GM21723 (cell line): ENCODE data around the gene RFX2.

Experiments used
- ATAC-seq: cut with Tn5 transposase; IDR thresholded peaks from one replicate; pipeline ENCODE4 v1.9.1; 2021; ENCODE audit warnings: mild to moderate bottlenecking, moderate library complexity; ENCODE audit not compliant: unreplicated experiment

RFX2 gene

GRCh38 chr19:6061376-6062130 lies 48.7 kb downstream of the RFX2 start:
- no peak for ATAC-seq

DNA sequence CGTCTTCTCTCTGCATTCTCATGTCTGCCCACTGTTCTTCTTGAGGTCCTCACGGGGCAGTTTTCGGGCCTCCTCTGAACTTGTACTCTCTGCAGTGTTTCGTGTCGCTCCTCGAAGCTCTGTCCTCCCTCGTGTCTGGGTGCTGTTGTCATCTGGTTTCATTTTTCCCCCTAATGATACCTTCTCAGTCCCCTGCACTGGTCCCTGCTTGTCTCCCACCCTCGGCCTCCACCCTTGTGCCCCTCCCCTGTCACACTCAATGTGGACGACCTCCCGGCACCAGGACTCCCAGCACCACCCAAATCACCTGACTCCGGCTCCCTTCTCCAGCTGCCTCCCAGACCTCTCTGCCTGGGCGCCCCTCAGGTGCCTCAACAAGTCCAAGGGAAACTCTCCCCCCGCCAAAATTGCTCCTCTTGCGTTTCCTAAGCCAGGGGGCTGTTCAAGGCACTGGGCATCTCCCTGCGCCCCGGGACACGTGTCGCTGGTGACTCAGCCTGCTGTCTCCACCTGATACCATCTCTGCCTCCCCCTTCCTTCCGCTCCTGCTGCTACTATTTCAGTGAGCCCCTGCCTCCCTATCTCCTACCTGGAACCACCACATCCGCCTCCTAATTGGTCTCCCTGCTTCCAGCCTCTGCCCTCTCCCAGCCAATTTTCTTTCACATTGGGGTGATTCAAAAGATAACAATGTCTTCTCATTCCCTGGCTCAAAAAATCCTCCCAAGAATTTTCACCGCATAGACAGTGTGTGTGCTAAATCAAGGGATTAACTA lies 49.5 kb downstream of the RFX2 start:
- no peak for ATAC-seq

DNA sequence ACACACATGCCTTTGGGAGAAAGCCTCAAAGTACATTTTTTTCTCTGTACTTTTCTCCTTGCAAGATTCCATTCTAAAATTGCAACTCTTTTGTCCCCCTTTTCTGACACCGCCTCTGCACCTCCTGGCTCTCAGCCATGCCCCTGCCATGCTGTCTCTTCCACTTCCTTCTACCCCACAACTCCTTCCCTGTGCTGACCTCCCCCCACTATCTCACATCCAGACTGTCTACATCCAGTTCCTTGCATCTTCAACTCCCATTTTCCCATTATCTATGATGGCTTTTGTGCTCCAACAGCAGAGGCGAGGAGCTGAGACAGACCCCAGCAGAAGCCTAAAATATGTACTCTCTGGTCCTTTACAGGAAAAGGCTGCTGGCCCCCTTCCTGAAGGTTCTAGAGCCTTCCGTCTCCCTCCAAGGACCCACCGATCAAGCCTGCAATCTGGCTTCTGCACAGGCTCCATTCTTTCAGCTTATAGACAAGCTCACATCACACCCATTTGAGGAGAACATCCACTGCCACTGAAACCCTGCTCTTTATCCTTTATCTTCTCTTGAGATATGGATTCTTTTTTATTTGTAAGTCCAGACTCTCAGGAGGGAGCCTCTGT lies 50.2 kb downstream of the RFX2 start:
- no peak for ATAC-seq

GRCh38 chr19:6059396-6059947 lies 50.8 kb downstream of the RFX2 start:
- no peak for ATAC-seq

DNA sequence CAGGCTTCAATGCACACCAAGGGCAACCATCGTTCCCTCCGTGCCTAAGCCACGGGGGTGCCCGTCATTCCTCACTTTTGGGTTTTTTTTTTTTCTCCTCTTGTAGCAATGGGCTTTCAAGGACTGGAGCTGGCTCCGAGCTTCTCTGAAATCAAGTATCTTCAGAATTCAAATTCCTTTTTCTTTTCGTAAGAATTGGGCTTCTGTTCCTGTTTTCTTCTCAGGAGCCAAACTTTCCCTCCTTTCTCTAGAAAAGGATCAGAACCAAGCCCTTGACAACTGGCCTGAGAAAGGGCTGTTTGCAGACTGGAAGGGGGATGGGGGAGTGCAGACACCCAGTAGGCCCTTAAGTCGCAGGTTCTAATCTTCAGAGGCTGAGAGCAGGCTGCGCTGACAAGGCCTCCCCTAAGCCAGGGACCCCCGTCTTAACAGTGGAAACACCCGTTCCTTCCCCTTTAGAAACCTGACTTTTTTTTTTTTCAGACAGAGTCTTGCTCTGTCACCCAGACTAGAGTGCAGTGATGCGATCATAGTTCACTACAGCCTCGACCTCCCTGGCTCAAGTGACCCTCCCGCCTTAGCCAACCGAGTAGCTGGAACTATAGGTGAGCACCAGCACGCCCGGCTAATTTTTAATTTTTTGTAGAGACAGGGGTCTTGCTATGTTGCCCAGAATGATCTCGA lies 51.6 kb downstream of the RFX2 start:
- no peak for ATAC-seq

- no peak for ATAC-seq
Observed at GRCh38 chr19:6057651-6058517, 52.4 kb downstream of the RFX2 start.

DNA sequence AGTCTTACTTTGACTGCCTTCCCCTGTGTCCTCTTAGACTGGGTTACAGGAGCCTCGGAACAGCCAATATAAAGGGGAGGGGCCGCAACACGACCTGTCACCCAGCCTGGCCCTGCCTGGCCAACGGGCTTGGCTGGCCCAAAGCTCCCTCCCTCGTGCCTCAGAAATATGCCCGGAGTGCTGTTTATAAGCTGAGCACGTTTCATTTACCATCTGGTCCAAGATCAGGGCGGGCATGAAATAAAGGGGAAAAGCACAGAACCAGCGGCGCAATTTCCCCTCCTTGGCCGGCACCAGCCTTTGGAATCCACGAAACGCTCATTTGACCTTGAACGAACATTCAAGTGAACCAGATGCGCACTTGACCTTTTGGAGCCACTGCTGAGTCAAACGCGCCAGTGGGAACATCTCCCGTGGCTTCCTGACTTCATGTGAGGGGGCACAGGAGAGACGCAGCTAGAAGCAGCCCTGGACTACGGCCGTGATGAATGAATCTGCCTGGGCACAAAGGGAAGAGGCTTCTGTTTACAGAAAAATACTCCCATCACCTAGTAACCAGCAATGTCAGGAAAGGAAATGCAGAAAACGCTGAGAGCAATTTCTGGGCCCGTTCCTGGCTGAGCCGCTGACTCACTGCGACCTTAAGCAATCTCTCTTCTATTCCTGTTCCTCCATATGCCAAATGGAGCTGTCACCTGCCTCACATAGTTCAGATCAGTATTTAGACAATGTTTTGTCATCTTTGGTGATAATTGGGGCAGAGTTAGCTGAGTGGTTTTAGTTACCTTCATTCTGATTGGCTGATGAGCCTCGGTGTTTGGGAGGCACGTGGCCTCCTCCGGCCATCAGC lies 53.3 kb downstream of the RFX2 start:
- no peak for ATAC-seq

- ATAC-seq: no peak
Observed at GRCh38 chr19:6056282-6056741, 54.0 kb downstream of the RFX2 start.

DNA sequence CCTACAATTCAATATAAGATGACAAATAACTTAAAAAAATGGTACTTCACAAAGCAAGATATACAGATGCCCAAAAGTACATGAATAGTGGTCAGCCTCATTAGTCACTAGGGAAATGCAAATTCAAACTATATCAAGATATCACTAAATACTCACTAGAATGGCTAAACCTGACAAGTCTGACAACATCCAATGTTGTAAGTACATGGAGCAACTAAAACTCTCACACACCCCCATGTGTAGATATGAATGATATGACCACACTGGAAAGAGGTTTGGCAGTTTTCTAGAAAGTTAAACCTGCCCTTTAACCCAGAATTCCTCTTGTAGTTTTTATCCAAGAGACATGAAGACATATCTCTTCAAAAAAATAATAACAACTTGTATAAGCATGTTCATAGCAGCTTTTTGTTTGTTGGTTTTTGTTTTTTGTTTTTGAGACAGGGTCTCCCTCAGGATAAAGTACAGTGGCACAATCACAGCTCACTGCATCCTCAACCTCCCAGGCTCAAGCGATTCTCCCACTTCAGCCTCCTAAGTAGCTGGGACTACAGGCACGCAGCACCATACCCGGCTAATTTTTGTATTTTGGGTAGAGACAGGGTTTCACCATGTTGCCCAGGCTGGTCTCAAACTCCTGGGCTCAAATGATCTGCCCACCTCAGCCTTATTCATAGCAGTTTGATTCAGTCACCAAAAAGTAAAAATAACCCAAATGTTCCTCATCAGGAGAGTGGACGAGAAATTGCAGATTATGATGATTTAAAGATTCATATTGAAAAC lies 55.1 kb downstream of the RFX2 start:
- no peak for ATAC-seq

- peak; percentile 60 for ATAC-seq
Observed at GRCh38 chr19:6048793-6049405, 61.4 kb downstream of the RFX2 start.

- no peak for ATAC-seq
Observed at GRCh38 chr19:6048348-6048747, 62.0 kb downstream of the RFX2 start.

DNA sequence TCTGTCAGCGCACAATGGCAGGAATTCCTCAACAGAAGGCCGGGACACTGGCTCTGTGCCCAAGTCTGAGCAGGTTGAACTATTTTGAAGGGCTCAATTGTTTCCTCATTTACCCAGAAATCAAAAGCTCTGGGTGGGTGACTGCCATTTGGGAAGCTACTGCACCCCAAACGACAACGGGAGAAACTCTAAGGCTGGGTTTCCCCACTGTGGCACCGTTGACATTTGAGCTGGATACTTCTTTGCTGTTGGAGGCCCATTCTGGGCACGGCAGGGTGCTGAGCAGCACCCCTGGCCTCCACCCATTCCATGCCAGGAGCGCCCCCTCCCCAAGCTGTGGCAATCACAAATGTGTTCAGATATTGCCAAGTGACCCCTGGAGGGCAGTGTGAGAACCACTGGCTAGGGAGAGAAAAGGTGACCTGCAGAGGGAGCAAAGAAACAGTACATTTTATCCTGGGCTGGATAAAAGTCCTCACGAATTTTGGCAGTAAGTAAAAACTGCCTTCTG lies 62.5 kb downstream of the RFX2 start:
- no peak for ATAC-seq

- no peak for ATAC-seq
Observed at GRCh38 chr19:6047256-6047655, 63.0 kb downstream of the RFX2 start.

DNA sequence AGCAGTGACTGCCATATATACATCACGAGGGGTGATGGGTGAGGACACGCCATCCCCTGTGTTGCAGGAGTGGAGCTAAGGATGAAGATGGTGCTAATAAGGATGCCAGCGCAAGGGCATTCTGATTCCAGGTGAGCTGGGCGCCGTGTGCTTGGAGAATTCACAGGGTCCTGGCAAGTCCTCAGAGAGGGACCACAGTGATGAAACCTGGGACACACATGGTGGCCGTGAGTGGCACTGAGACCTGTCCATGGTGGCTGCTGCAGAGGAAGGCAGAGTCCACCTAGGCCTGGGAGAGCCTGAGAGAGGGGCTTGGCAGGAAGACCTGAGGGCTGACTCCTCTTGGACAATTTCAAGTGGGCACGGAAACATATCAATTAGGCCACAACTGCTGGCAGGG lies 65.2 kb downstream of the RFX2 start:
- ATAC-seq: no peak

DNA sequence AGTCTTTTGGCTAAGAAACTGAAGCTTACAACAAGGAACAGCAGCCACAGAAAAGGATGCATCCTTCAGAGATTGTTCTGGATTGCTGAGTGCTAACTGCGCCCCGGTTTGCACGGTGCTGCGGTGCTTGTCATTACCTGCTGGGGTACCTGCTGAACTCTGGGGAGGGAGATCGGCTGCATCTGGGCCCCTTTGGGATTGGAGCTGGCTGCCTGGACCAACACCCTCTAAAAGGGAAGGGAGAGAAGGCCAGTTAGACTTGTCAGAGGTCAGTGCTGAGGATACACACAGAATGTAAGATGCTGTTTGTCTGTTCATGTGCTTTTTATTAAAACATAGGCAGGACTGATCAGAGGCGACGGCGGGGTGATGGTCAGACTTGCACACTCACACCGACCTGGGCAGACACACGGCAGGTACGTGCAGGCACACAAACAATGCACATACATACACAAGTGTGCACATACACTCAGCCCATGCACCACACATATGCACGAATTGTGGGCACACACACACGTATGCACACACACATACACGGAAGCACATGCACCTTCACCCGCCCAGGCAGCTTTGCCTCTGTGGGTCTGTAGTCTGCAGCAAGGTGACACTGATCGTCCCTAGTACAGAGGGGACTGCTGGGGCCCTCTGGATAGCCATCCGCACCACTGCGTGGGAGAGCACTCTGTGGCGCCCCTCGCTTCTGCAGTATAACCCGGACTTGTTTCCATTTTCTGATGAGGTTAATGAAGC lies 66.1 kb downstream of the RFX2 start:
- ATAC-seq: no peak

GRCh38 chr19:6042776-6043726 lies 67.2 kb downstream of the RFX2 start:
- ATAC-seq: no peak
